HepG2 (cell line): ENCODE measurements around the gene CTSA. TPM values are rescaled to one million over a fixed set of nuclear protein-coding genes. Genes with fewer than 3 reads are reported as not detected.
A peak's percentile ranks its signal among the peaks of the same experiment; 100 is the strongest.

Experiments
- CEBPZ ChIP-seq: IDR thresholded peaks from 2 replicates; pipeline ENCODE4 v1.6.1; 2012; ENCODE audit warnings: low read length, improper control_type of control experiment
- CENPT ChIP-seq: sonication (generic); formaldehyde crosslinking; IDR thresholded peaks from 2 replicates; pipeline ENCODE4 v1.8.0; 2022; ENCODE audit warnings: low read depth, mild to moderate bottlenecking, moderate library complexity, missing genetic modification reagents
- HDAC6 ChIP-seq: fragments of 200-600 bp; sonication (generic); IDR thresholded peaks from 2 replicates; pipeline ENCODE4 v1.7.0; 2017; ENCODE audit warnings: mild to moderate bottlenecking, antibody characterized with exemption, low read length, low read depth
- HMG20A ChIP-seq: IDR thresholded peaks from 2 replicates; pipeline ENCODE4 v1.6.1; 2016; ENCODE audit warnings: borderline replicate concordance
- IRF1 ChIP-seq: sonication (generic); formaldehyde crosslinking; IDR thresholded peaks from 2 replicates; pipeline ENCODE4 v1.4.0; 2020; ENCODE audit warnings: low read depth, mild to moderate bottlenecking, missing genetic modification reagents
- KDM2A ChIP-seq: sonication (generic); formaldehyde crosslinking; IDR thresholded peaks from 2 replicates; pipeline ENCODE4 v1.4.0; 2020; ENCODE audit warnings: low read depth, missing genetic modification reagents, borderline replicate concordance
- MIER2 ChIP-seq: IDR thresholded peaks from 2 replicates; pipeline ENCODE4 v1.6.1; 2016; ENCODE audit warnings: missing biosample characterization, missing genetic modification reagents
- NFKB2 ChIP-seq: sonication (generic); formaldehyde crosslinking; IDR thresholded peaks from 2 replicates; pipeline ENCODE4 v1.4.0; 2020; ENCODE audit warnings: missing genetic modification reagents, borderline replicate concordance
- REXO4 ChIP-seq: sonication (generic); formaldehyde crosslinking; IDR thresholded peaks from 2 replicates; pipeline ENCODE4 v1.8.0; 2022; ENCODE audit warnings: missing genetic modification reagents, mild to moderate bottlenecking, borderline replicate concordance
- SALL2 ChIP-seq: sonication (generic); formaldehyde crosslinking; IDR thresholded peaks from 2 replicates; pipeline ENCODE4 v1.8.1; 2023; ENCODE audit warnings: mild to moderate bottlenecking, missing genetic modification reagents, inconsistent platforms
- SIX1 ChIP-seq: sonication (generic); formaldehyde crosslinking; IDR thresholded peaks from 2 replicates; pipeline ENCODE4 v1.4.0; 2020; ENCODE audit warnings: missing genetic modification reagents, borderline replicate concordance
- STAT5B ChIP-seq: sonication (generic); formaldehyde crosslinking; IDR thresholded peaks from 2 replicates; pipeline ENCODE4 v1.4.0; 2020; ENCODE audit warnings: missing genetic modification reagents
- TAF1 ChIP-seq: sonication (generic); formaldehyde crosslinking; IDR thresholded peaks from 2 replicates; pipeline ENCODE4 v1.4.0; 2020; ENCODE audit warnings: missing genetic modification reagents
- ZBTB26 ChIP-seq: IDR thresholded peaks from 2 replicates; pipeline ENCODE4 v1.6.1; 2016; ENCODE audit warnings: missing compliant biosample characterization, missing genetic modification reagents, borderline replicate concordance
- ZMYM2 ChIP-seq: sonication (generic); formaldehyde crosslinking; IDR thresholded peaks from 2 replicates; pipeline ENCODE4 v1.8.0; 2022; ENCODE audit warnings: mild to moderate bottlenecking, missing genetic modification reagents
- ZNF235 ChIP-seq: sonication (generic); formaldehyde crosslinking; IDR thresholded peaks from 2 replicates; pipeline ENCODE4 v1.8.1; 2023; ENCODE audit warnings: mild to moderate bottlenecking, missing genetic modification reagents, borderline replicate concordance
- ZNF275 ChIP-seq: sonication (generic); formaldehyde crosslinking; IDR thresholded peaks from 2 replicates; pipeline ENCODE4 v1.8.0; 2022; ENCODE audit warnings: missing genetic modification reagents, mild to moderate bottlenecking, inconsistent platforms, borderline replicate concordance
- ZNF329 ChIP-seq: sonication (generic); formaldehyde crosslinking; IDR thresholded peaks from 2 replicates; pipeline ENCODE4 v1.9.0; 2021; ENCODE audit warnings: low read depth, mild to moderate bottlenecking, missing genetic modification reagents
- ZNF354B ChIP-seq: sonication (generic); formaldehyde crosslinking; IDR thresholded peaks from 2 replicates; pipeline ENCODE4 v1.8.0; 2022; ENCODE audit warnings: mild to moderate bottlenecking, missing genetic modification reagents
- ZNF530 ChIP-seq: sonication (generic); formaldehyde crosslinking; IDR thresholded peaks from 2 replicates; pipeline ENCODE4 v1.5.0; 2020; ENCODE audit warnings: low read depth, mild to moderate bottlenecking, missing genetic modification reagents
- ZNF800 ChIP-seq: sonication (generic); formaldehyde crosslinking; IDR thresholded peaks from 2 replicates; pipeline ENCODE4 v1.4.0; 2020; ENCODE audit warnings: missing genetic modification reagents
- polyA plus RNA-seq, 8 experiments: library from polyadenylated mRNA; depleted of rRNA in 3 of 8; stranded (reverse) in 7 of 8; unstranded in 1 of 8; fragments of >200 nt; fragmentation: Illumina TruSeq in 4 of 8; extraction: Trizol in 4 of 8; gene quantifications; 2 replicates each; pipeline versions ENCODE4 v1.2.1 to v1.2.3, GENCODE V29; 2011 to 2016; ENCODE audit warnings: low read depth in 4 of 8, missing spikeins in 1 of 8, mixed read lengths in 1 of 8; ENCODE audit not compliant: insufficient read depth in 1 of 8
- total RNA-seq, 5 experiments: library from RNA; depleted of rRNA; stranded (reverse); fragments of >200 nt; fragmentation: Illumina TruSeq; extraction: Trizol; gene quantifications; 2 replicates each; pipeline ENCODE4 v1.2.3, GENCODE V29; 2016; ENCODE audit warnings: low read depth in 1 of 5

Gene CTSA
- total and polyA plus RNA-seq, 2 of the 13 experiments (the other 11 are each of a cell fraction or from before 2014, with no cell fraction given): 202 to 231 TPM

- TF ChIP-seq ZBTB26 (CRISPR knock-in tag) (no peak), STAT5B (CRISPR knock-in tag) (no peak), REXO4 (CRISPR knock-in tag) (no peak), TAF1 (CRISPR knock-in tag) (no peak), SIX1 (CRISPR knock-in tag) (no peak), KDM2A (CRISPR knock-in tag) (no peak; the same call in 1 of the 2 replicates), ZNF275 (CRISPR knock-in tag) (0 out of 2 replicates have a peak, but pooled peaks have one; percentile 31), ZNF235 (CRISPR knock-in tag) (no peak), ZNF329 (no peak), HMG20A (CRISPR knock-in tag) (no peak), ZNF354B (CRISPR knock-in tag) (no peak), NFKB2 (CRISPR knock-in tag) (peak; percentile 11; the same call in 1 of the 2 replicates), CEBPZ (no peak), ZNF530 (CRISPR knock-in tag) (no peak), CENPT (CRISPR knock-in tag) (no peak), HDAC6 (no peak), MIER2 (CRISPR knock-in tag) (no peak; the same call in 1 of the 2 replicates), SALL2 (CRISPR knock-in tag) (no peak), IRF1 (CRISPR knock-in tag) (no peak), ZNF800 (CRISPR knock-in tag) (no peak), ZMYM2 (peak; percentile 70; the same call in 1 of the 2 replicates)
Measured at GRCh38 chr20:45909817-45910669, 18.9 kb downstream of the CTSA start (continued).
